IMR-90 (cell line): ENCODE data around the gene CABP2.

Source experiments
- BHLHE40 ChIP-seq: fragments of 150-350 bp; IDR thresholded peaks from 2 replicates; pipeline ENCODE4 v1.6.1; 2016; ENCODE audit warnings: mild to moderate bottlenecking, low read depth, low read length
- CEBPB ChIP-seq: IDR thresholded peaks from 2 replicates; pipeline ENCODE4 v1.6.1; 2012; ENCODE audit warnings: low read depth, low read length, improper control_type of control experiment
- CTCF ChIP-seq: conservative IDR thresholded peaks from 2 replicates; pipeline ENCODE4 v1.5.1; 2012; ENCODE audit warnings: mild to moderate bottlenecking, low read depth, low read length, improper control_type of control experiment
- FOS ChIP-seq: fragments of 150-350 bp; IDR thresholded peaks from 2 replicates; pipeline ENCODE4 v1.6.1; 2016; ENCODE audit warnings: low read depth, low read length
- MAZ ChIP-seq: IDR thresholded peaks from 2 replicates; pipeline ENCODE4 v1.6.1; 2012; ENCODE audit warnings: low read depth, mild to moderate bottlenecking, low read length, improper control_type of control experiment, moderate library complexity, borderline replicate concordance
- NFE2L2 ChIP-seq: fragments of 150-350 bp; IDR thresholded peaks from 2 replicates; pipeline ENCODE4 v1.6.1; 2016; ENCODE audit warnings: low read depth, mild to moderate bottlenecking, low read length
- POLR2A ChIP-seq: IDR thresholded peaks from 2 replicates; pipeline ENCODE4 v1.6.1; 2012; ENCODE audit warnings: mild to moderate bottlenecking, low read depth, low read length
- RAD21 ChIP-seq: IDR thresholded peaks from 2 replicates; pipeline ENCODE4 v1.6.1; 2012; ENCODE audit warnings: low read length, improper control_type of control experiment
- RCOR1 ChIP-seq: IDR thresholded peaks from 2 replicates; pipeline ENCODE4 v1.6.1; 2012; ENCODE audit warnings: mild to moderate bottlenecking, low read length, improper control_type of control experiment; ENCODE audit not compliant: insufficient replicate concordance
- RFX5 ChIP-seq: IDR thresholded peaks from 2 replicates; pipeline ENCODE4 v1.8.0; 2012; ENCODE audit warnings: low read depth, mild to moderate bottlenecking, low read length, moderate library complexity
- SMC3 ChIP-seq: fragments of 150-350 bp; IDR thresholded peaks from 2 replicates; pipeline ENCODE4 v1.6.1; 2016; ENCODE audit warnings: low read depth, mild to moderate bottlenecking, antibody characterized with exemption, low read length, moderate library complexity
- USF2 ChIP-seq: fragments of 150-350 bp; IDR thresholded peaks from 2 replicates; pipeline ENCODE4 v1.6.1; 2017; ENCODE audit warnings: mild to moderate bottlenecking, antibody characterized with exemption, low read length, low read depth

- TF ChIP-seq POLR2A, result no peak
- no peak for TF ChIP-seq RAD21
- TF ChIP-seq CTCF, result no peak
- TF ChIP-seq SMC3, result no peak
- TF ChIP-seq MAZ, result no peak
- TF ChIP-seq CEBPB, result no peak
- no peak for TF ChIP-seq FOS
- no peak for TF ChIP-seq USF2
- no peak for TF ChIP-seq RFX5
- no peak for TF ChIP-seq BHLHE40
- no peak for TF ChIP-seq RCOR1
- no peak for TF ChIP-seq NFE2L2
Observed at GRCh38 chr11:67492801-67493547, 30.3 kb downstream of the CABP2 start.
